RWPE2 (cell line): ENCODE data around the gene SRMS.
A peak's percentile ranks its signal among the peaks of the same experiment; 100 is the strongest.

Experiments
- ATAC-seq: fragments of 200-7000 bp; cut with Tn5 transposase; 3 replicates; pipeline ENCODE4 v1.9.1; 2021; ENCODE audit warnings: low read depth
- DNase-seq: peaks from one replicate; pipeline ENCODE4 v3.0.0-alpha.2; 2020; ENCODE audit warnings: low spot score
- H3K27ac ChIP-seq: fragments of 450-650 bp; 2 replicates; pipeline ENCODE4 v1.5.1; 2017; ENCODE audit warnings: mild to moderate bottlenecking; ENCODE audit not compliant: poor library complexity, severe bottlenecking
- H3K27me3 ChIP-seq: fragments of 250-450 bp; sonication (Bioruptor Pico); 2 replicates; pipeline ENCODE4 v1.5.1; 2021; ENCODE audit warnings: mild to moderate bottlenecking, moderate library complexity; ENCODE audit not compliant: insufficient read depth, poor library complexity, severe bottlenecking
- H3K36me3 ChIP-seq: fragments of 250-450 bp; sonication (Bioruptor Pico); 2 replicates; pipeline ENCODE4 v1.5.1; 2020; ENCODE audit warnings: low read depth, mild to moderate bottlenecking, moderate library complexity
- H3K4me1 ChIP-seq: fragments of 250-450 bp; sonication (Bioruptor Pico); 2 replicates; pipeline ENCODE4 v1.5.1; 2021; ENCODE audit warnings: mild to moderate bottlenecking, moderate library complexity; ENCODE audit not compliant: insufficient read depth, poor library complexity, severe bottlenecking
- H3K4me3 ChIP-seq: fragments of 250-450 bp; sonication (Bioruptor Pico); 2 replicates; pipeline ENCODE4 v1.5.1; 2021; ENCODE audit warnings: mild to moderate bottlenecking, moderate library complexity; ENCODE audit not compliant: severe bottlenecking
- H3K9me3 ChIP-seq: fragments of 250-450 bp; sonication (Bioruptor Pico); 2 replicates; pipeline ENCODE4 v1.5.1; 2021; ENCODE audit warnings: mild to moderate bottlenecking, moderate library complexity; ENCODE audit not compliant: severe bottlenecking
- TF ChIP-seq, protein P1 (sequence below): fragments of 450-650 bp; IDR thresholded peaks from one replicate; pipeline ENCODE4 v1.5.1; 2017; ENCODE audit warnings: mild to moderate bottlenecking, moderate library complexity; ENCODE audit not compliant: poor library complexity, severe bottlenecking

The SRMS gene

DNA sequence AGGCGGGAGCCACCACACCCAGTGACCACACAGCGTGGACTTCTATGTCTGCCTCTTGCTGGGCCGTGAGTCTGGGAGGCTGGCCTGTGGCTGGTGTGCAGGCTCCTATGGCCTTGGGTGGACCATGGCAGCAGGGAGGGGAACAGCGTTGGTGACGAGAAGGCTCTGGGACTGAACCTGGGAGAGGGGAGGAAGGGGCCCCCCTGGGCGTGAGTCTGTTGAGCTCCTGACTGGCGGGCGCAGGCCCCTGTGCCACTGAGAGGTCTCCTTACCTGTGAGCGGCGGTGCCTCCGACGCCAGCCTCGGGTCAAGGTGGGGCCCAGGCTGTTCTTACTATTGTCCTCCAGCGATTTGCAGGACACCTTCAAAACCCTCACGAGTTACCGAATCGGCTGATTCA lies 39.2 kb upstream of the SRMS start:
- no peak overlapping the region for H3K27ac ChIP-seq
- TF ChIP-seq, protein P1, sequence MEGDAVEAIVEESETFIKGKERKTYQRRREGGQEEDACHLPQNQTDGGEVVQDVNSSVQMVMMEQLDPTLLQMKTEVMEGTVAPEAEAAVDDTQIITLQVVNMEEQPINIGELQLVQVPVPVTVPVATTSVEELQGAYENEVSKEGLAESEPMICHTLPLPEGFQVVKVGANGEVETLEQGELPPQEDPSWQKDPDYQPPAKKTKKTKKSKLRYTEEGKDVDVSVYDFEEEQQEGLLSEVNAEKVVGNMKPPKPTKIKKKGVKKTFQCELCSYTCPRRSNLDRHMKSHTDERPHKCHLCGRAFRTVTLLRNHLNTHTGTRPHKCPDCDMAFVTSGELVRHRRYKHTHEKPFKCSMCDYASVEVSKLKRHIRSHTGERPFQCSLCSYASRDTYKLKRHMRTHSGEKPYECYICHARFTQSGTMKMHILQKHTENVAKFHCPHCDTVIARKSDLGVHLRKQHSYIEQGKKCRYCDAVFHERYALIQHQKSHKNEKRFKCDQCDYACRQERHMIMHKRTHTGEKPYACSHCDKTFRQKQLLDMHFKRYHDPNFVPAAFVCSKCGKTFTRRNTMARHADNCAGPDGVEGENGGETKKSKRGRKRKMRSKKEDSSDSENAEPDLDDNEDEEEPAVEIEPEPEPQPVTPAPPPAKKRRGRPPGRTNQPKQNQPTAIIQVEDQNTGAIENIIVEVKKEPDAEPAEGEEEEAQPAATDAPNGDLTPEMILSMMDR, result no peak
- DNase-seq (peak; percentile 84), ATAC-seq (no peak)
- peaks cover 14% of the 10 kb centered on the region; the same call in 1 of the 2 replicates for H3K36me3 ChIP-seq
- no peaks in the 10 kb centered on the region for H3K9me3 ChIP-seq
- H3K4me1 ChIP-seq, result no peaks in the 10 kb centered on the region
- no peaks in the 10 kb centered on the region for H3K27me3 ChIP-seq
- H3K4me3 ChIP-seq, result no peak overlapping the region

DNA sequence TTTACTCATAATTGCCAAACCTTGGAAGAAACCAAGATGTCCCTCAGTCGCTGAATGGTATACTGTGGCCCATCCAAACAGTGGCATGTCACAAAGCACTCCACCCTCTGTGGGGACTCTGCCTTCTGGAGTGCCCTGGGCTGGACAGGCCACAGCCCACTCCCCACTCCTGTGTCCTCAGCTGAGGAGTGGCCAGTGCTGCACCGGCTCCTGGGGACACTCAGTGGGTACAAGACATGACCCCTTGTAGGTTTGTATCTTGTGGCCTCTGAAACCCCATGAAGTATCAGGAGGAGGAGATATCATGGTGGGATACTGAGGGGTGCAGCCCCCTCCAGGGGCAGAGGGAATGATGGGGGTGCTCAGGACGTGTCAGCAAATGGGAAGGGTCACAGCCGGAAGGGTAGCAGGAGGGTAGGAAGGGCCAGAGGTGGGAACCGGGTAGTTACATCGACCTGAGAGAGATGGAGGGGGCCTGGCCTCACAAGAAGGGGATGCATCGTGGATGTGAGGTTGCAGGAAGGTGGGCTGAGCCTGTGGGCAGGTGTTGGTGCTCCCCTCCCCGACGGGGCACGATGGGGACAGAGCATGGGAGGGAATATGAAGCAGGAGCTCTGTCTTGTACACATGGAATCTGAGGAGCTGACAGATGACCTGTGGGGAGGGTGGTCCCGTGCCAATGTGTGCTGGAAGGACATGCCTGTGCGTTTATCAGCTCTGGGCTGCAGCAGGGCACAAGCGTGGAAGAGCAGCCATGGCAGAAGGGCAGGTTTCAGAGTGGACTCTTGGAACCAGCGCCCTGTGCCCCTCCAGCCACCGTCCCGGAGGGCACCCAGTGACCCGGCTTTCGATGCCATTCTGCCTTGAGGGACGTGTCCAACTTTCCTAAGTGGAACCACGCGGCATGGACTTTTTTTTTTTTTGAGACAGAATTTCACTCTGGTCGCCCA lies 38.3 kb upstream of the SRMS start:
- H3K36me3 ChIP-seq, result peaks cover 7% of the 10 kb centered on the region; the same call in 1 of the 2 replicates
- no peak overlapping the region for H3K4me3 ChIP-seq
- DNase-seq, result peak; percentile 80
- no peak overlapping the region for H3K27ac ChIP-seq
- no peaks in the 10 kb centered on the region for H3K27me3 ChIP-seq
- no peak; the same call in 1 of the 3 replicates for ATAC-seq
- no peaks in the 10 kb centered on the region for H3K9me3 ChIP-seq
- no peaks in the 10 kb centered on the region for H3K4me1 ChIP-seq
- TF ChIP-seq, protein P1, result no peak

DNA sequence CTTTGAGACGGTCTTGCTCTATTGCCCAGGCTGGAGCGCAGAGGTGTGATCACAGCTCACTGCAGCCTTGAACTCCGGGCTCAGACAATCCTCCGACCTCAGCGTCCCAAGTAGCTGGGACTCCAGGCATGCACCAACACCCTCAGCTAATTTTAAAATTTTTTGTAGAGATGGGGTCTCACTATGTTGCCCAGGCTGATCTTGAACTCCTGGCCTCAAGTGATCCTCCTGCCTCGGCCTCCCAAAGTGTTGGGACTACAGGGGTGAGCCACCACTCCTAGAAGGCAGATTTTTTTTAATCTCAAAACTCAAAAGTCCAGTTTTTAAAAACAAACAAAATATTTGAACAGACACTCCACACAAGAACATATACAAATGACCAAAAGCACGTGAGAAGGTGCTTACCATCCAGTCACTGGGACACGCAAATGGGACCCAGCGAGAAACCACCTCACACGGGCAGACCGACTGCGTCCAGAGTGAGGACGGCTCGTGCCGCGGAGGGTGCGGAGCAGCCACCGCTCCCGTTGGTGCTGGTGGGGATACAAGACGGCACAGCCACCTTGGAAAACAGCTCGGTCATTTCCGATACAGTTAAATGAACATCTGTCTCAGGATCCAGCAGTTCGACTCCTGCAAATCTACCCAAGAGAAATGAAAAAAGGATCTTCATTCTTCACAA lies 35.0 kb upstream of the SRMS start:
- H3K27me3 ChIP-seq, result no peaks in the 10 kb centered on the region
- TF ChIP-seq, protein P1, result no peak

DNA sequence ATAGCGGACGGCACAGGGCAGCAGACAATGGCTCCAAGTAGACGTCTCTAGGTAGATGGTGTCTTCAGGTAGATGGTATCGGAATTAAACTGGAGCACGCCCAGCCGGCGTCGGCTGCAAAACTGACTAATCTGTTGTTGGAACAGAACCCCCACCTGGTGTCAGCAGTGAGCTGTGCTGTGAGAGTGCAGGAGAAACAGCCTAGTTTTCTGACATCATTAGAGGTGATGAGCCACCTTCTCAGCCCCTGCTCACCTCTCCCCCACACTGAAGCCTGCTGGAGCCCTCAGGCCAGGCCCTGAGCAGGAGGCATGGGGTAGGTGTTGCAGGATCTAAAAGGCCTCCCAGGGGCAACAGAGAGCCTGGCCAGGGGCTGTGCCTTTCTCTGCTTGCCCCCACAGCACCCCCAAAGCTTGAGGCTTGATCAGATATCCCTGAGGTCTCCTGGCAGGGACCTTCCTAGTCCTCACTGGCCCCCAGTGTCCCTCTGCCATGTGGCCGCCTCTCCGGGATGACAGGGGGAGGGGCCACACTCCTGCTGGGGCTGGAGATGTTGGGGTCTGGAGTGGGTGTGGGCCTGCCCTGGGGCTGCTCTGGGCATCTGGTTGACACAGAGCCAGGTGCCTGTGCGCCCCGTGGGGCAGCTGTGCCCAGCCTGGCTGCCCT lies 33.4 kb upstream of the SRMS start:
- TF ChIP-seq, protein P1, result peak; percentile 99
- peak; percentile 91 for ATAC-seq
- H3K27me3 ChIP-seq, result no peaks in the 10 kb centered on the region

More for the DNA sequence above, 35.0 kb upstream of the SRMS start:
- no peak overlapping the region for H3K27ac ChIP-seq
- no peak for DNase-seq
- H3K4me3 ChIP-seq, result no peak overlapping the region
- H3K9me3 ChIP-seq, result no peaks in the 10 kb centered on the region
- ATAC-seq, result no peak
- H3K36me3 ChIP-seq, result no peaks in the 10 kb centered on the region
- no peaks in the 10 kb centered on the region for H3K4me1 ChIP-seq

More for the DNA sequence above, 33.4 kb upstream of the SRMS start:
- H3K27ac ChIP-seq, result no peak overlapping the region
- no peaks in the 10 kb centered on the region for H3K4me1 ChIP-seq
- no peaks in the 10 kb centered on the region for H3K36me3 ChIP-seq
- no peak overlapping the region for H3K4me3 ChIP-seq
- peak; percentile 92 for DNase-seq
- no peaks in the 10 kb centered on the region for H3K9me3 ChIP-seq
